ENCODE data around the gene FAM107B.

The FAM107B gene

DNA sequence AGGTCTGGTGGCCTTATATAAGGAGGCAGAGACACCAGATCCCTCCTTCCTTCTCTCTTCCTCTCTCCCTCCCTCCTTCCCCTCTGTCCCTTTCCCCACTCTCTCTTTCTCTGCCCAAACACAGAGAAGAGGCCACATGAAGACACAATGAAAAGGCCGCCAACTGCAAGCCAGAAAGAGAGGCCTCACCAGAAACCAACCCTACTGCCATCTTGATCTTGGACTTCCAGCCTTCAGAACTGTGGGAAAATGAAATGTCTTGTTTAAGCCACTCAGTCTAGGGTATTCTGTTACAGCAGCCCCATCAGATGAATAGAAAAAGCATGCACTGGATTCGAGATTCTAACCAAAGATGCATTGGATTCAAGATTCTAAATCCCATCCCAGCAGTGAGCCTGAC is 168.1 kb downstream of the FAM107B start:
- TF ChIP-seq POLR2AphosphoS5 (IDR thresholded peaks at IDR 0.05; ENCODE audit: low read depth, low read length) (no peak), TAF1 (IDR thresholded peaks at IDR 0.05; ENCODE audit: borderline replicate concordance, insufficient read depth, low read length) (no peak), FOXP2 (optimal IDR thresholded peaks at IDR 0.05; ENCODE audit: borderline replicate concordance, extremely low read depth, extremely low read length, insufficient read depth) (no peak), SIN3A (IDR thresholded peaks at IDR 0.05; ENCODE audit: borderline replicate concordance, insufficient read depth, low read length) (no peak)
- TF ChIP-seq, protein P1, sequence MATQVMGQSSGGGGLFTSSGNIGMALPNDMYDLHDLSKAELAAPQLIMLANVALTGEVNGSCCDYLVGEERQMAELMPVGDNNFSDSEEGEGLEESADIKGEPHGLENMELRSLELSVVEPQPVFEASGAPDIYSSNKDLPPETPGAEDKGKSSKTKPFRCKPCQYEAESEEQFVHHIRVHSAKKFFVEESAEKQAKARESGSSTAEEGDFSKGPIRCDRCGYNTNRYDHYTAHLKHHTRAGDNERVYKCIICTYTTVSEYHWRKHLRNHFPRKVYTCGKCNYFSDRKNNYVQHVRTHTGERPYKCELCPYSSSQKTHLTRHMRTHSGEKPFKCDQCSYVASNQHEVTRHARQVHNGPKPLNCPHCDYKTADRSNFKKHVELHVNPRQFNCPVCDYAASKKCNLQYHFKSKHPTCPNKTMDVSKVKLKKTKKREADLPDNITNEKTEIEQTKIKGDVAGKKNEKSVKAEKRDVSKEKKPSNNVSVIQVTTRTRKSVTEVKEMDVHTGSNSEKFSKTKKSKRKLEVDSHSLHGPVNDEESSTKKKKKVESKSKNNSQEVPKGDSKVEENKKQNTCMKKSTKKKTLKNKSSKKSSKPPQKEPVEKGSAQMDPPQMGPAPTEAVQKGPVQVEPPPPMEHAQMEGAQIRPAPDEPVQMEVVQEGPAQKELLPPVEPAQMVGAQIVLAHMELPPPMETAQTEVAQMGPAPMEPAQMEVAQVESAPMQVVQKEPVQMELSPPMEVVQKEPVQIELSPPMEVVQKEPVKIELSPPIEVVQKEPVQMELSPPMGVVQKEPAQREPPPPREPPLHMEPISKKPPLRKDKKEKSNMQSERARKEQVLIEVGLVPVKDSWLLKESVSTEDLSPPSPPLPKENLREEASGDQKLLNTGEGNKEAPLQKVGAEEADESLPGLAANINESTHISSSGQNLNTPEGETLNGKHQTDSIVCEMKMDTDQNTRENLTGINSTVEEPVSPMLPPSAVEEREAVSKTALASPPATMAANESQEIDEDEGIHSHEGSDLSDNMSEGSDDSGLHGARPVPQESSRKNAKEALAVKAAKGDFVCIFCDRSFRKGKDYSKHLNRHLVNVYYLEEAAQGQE (IDR thresholded peaks at IDR 0.05; ENCODE audit: insufficient read depth in 1 of 2, low read depth in 2 of 2, low read length in 2 of 2) = no peak

DNA sequence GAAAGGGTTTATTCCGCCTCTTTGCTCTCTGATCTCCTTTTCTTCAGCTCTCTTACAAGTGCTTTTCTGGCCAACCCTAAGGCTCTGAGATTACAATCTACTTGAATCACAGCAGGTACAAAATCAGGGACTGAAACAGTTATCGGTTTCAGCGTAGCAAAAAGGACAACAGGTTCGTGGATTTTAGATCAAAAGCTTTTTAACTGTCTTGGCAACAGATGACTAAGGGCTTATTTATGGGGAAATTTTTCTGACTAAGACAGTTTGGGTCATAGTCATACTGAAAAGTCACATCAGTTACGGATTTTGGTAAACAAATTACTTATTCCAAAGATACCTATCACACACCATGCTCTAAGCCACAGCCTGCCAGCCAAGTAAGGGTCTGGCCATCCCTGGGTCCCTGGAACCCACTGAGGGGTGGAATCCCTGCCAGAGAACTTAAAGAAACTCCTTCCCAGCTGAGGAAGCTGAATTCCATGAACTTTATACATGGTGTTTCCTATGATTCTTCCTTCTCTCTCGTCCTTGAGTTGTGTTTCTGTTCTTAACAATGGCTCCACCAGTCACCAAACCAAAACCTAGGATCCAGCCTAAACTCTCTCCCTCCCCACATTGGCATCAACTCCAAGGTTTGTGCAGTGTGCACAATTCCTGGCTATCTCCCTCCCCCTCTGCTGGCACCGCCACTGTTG is 169.3 kb downstream of the FAM107B start:
- TF ChIP-seq FOXP2 (optimal IDR thresholded peaks at IDR 0.05; ENCODE audit: borderline replicate concordance, extremely low read depth, extremely low read length, insufficient read depth) (no peak), TAF1 (IDR thresholded peaks at IDR 0.05; ENCODE audit: borderline replicate concordance, insufficient read depth, low read length) (no peak), POLR2AphosphoS5 (IDR thresholded peaks at IDR 0.05; ENCODE audit: low read depth, low read length) (no peak), SIN3A (IDR thresholded peaks at IDR 0.05; ENCODE audit: borderline replicate concordance, insufficient read depth, low read length) (no peak)
- TF ChIP-seq, protein P1 (IDR thresholded peaks at IDR 0.05; ENCODE audit: insufficient read depth in 1 of 2, low read depth in 2 of 2, low read length in 2 of 2) = no peak

DNA sequence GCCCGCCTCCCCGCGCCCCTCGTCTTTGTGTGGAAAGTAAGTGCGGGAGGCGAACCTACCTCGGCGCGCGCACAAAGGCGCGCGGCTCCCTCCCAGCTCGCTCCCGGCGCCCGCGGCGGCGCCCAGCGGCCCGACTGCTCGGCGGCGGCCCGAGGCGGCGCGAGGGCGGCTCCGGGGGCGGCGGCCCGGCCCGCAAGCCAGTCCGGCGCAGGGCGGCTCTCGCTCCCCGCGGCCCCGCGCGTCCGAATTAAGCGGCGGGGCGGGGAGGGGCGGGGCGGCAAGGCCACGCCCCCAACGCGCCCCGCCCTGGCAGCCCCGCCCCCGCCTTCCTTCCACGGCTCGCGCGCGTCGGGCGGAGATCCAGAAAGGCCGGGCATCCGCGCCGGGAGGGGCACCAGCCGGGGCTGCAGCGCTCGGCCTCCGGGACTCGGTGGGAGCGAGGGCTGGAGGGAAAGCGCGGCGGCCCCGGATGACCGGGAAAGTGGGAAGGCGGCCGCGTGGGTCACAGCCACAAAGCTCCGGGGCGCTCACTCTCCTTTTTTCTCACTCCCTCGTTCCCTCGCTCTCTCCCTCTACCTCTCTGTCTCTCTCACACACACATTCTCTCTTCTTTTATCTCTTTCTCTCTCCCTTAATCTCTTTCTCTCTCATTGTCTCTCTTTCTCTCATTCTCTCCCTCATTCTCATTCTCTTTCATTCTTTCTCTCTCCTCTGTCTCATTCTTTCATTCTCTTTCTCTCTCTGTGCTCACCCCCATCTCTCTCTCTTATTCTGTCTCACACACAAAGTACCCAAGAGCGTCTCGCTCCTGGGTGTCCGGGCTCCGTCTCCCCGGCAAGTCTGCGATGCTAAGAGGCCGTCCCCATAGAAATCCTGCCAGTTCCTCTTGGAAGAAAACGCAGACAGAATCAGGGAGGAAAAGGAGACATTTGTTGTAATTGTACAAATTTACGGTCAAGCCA is 170.2 kb downstream of the FAM107B start:
- no peak for TF ChIP-seq POLR2AphosphoS5 (IDR thresholded peaks at IDR 0.05; ENCODE audit: low read depth, low read length)

DNA sequence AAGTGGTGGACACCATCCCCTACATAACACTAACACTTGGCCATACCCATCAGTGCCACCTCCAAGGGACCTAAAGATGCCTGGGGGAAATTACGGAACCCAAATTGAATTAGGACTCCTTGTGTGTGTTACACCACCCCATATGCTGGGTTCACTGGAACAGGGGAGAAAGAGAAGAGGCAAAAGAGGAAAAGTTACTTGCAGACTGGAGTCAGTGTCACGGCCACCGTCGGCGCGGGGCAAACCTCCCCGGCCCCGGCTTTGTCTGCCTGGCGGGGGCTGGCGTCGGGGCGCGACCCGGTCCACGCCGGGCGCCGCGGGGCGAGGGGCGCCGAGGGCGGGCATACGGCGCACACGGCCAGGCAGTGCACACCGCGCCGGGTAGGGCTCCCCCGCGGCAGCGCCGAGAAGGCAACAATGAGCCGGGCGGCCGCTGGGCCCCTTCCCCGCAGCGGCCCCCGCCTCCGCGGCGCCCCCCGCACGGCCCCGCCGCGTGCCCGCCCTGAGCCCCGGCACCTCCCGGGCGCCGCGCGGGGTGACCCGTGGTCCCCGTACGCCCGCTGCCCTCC is 171.1 kb downstream of the FAM107B start:
- TF ChIP-seq, protein P1 (IDR thresholded peaks at IDR 0.05; ENCODE audit: insufficient read depth in 1 of 2, low read depth in 2 of 2, low read length in 2 of 2) = no peak
- TF ChIP-seq POLR2AphosphoS5 (IDR thresholded peaks at IDR 0.05; ENCODE audit: low read depth, low read length) = no peak
- no peak for TF ChIP-seq TAF1 (IDR thresholded peaks at IDR 0.05; ENCODE audit: borderline replicate concordance, insufficient read depth, low read length)
- TF ChIP-seq SIN3A (IDR thresholded peaks at IDR 0.05; ENCODE audit: borderline replicate concordance, insufficient read depth, low read length) = no peak
- TF ChIP-seq FOXP2 (optimal IDR thresholded peaks at IDR 0.05; ENCODE audit: borderline replicate concordance, extremely low read depth, extremely low read length, insufficient read depth) = no peak

DNA sequence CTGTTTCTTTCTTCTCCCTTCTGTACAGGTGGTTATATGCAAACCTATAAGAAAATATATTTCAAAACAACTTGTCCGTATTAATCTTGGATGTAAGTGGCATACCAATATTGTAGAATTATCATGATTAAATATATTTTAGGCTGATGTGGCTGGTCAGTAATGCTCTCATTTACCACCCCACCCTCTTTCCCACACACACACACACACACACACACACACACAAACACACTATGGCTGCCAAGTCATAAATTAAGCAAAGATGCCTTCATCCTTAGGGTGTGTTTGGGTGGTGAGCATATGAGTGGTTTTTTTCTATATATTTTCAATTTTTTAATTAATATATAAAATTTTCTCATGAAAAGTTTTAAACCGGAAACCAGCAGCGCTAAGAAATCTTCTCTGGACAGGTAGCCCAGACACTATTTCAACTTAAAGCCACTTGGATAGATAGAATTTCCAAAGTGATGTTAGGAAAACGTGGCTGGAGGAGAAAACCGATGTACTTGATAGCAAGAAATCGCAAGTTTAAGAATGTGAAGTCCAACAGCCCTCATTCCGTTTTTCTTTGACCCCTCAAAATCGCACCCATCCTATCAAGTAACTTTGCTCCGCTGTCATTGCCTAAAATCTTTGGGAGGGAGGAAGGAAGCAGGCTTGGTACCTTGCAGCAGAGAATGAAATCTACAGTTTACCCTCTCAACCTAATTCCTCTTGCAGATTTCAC is 171.7 kb downstream of the FAM107B start:
- no peak for TF ChIP-seq POLR2AphosphoS5 (IDR thresholded peaks at IDR 0.05; ENCODE audit: low read depth, low read length)
- TF ChIP-seq TAF1 (IDR thresholded peaks at IDR 0.05; ENCODE audit: borderline replicate concordance, insufficient read depth, low read length) = no peak
- TF ChIP-seq SIN3A (IDR thresholded peaks at IDR 0.05; ENCODE audit: borderline replicate concordance, insufficient read depth, low read length) = no peak

All from PFSK-1 (cell line).